HFF-Myc (cell line): ENCODE results near the gene HOXC4.

Experiments used
- DNase-seq: peaks from one replicate; pipeline ENCODE4 v3.0.0-alpha.2; 2011; ENCODE audit warnings: low read depth; ENCODE audit errors: extremely low read depth
- H3K4me3 ChIP-seq: replicated peaks from 2 replicates; pipeline ENCODE4 v1.5.1; 2011; ENCODE audit warnings: low read depth, mild to moderate bottlenecking, control low read depth, low read length
- CTCF ChIP-seq: IDR thresholded peaks from 2 replicates; pipeline ENCODE4 v1.5.1; 2012; ENCODE audit warnings: mild to moderate bottlenecking, low read depth, low read length, control low read depth; ENCODE audit errors: missing control alignments

The HOXC4 gene

DNA sequence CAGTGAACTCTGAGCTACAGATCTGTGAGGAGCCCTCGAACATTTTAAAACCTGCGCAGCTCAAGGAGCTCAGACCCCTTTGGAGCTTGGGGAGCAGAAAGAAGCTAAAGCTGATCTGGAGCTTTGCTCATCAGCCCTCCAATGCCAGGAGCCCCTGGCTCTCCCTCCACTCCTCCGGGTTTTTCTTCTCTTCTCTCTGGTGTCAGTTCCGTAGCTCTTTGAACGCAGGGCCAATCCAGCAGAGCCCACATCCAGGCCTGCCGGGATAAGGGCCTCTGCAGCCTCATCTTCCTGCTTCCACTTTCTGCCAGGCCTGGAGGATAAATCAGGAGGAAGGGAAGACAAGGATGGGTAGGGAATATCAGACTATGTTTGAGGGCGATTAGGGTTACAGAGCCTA lies 6.0 kb downstream of the HOXC4 start:
- no peak for DNase-seq
- H3K4me3 ChIP-seq = no peak overlapping the region
- no peak for TF ChIP-seq CTCF

DNA sequence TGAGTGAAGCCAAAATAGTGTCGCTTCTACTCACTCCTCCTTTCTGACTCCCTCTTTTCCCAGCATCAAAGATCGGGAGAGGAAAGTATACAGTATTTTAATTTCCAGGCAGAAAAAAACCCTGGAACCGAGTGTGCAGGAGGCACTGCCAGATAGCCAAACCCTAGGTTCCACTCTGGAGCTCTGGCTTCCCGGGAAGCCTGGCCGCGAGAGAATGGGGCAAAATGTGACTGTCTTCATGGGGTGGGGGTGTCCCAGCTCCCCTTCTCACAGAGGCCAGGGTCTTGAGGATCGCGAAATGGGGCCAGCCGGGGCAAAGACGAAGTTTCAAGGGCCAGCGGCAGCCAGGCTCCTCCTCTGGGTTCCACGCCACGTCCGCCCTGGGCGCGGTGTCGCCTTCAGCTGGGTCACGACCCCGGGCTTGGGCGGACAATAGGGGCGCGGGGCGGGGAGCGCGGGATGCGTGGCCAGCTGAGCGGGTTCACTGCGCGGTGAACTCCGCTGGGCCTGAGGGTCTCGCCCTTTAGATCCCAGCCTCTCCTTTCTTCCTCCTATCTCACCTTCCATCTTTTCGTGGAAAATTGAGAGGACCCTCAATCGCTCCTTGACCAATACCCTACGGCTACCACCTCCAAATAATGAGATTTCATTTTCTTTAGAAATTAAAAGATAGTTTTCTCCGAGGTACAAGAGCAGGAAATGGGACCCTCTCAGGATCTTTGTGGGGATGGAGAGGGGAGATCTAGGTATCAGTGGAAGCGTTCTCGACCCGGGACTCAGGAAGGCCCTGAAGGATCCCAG lies 6.7 kb downstream of the HOXC4 start:
- no peak for DNase-seq
- no peak overlapping the region for H3K4me3 ChIP-seq
- no peak for TF ChIP-seq CTCF

- DNase-seq = no peak
- TF ChIP-seq CTCF = no peak
- H3K4me3 ChIP-seq = no peak overlapping the region
These were observed 7.5 kb downstream of the HOXC4 start for GRCh38 chr12:54060975-54061778.

- no peak overlapping the region for H3K4me3 ChIP-seq
- DNase-seq = no peak
- no peak for TF ChIP-seq CTCF
These were observed 12.0 kb downstream of the HOXC4 start for GRCh38 chr12:54065677-54066076.

DNA sequence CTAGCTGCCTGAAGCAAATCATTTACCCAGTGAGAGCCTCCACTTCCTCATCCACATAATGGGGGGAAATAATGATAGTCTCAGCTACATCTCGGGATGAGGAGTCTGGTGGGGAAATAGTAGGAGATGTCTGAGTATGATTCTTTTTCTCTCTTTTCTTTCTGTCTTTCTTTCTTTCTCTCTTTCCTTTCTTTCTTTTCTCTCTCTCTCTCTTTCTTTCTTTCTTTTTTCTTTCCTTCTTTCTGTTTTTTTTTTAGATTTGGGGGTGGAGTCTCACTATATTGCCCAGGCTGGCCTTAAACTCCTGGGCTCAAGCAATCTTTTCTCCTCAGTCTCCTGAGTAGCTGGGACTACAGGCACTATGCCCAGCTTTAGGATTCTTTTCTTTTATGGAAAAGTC lies 12.8 kb downstream of the HOXC4 start:
- no peak overlapping the region for H3K4me3 ChIP-seq
- no peak for TF ChIP-seq CTCF
- DNase-seq = no peak

- no peak for TF ChIP-seq CTCF
- no peak overlapping the region for H3K4me3 ChIP-seq
- no peak for DNase-seq
These were observed 14.9 kb downstream of the HOXC4 start for GRCh38 chr12:54068418-54069070.
